HTR-8/SVneo (cell line): Measurements from ENCODE around the gene SLC49A3.
"Not testable (repeated sequence)": the region's sequence is repeated elsewhere in the genome, so short reads cannot be mapped to it uniquely, and the experiment has no call there.

Source experiments
- DNase-seq: peaks from one replicate; pipeline ENCODE4 v3.0.0; 2011; ENCODE audit warnings: low spot score, mixed read lengths; ENCODE audit not compliant: insufficient read length
- FAIRE-seq: peaks from 2 replicates; lab custom pipeline; 2011; peaks lifted over from hg19 to GRCh38; lab: Jason Lieb, UNC

The SLC49A3 gene

GRCh38 chr4:704971-705277 lies 16.0 kb upstream of the SLC49A3 start:
- DNase-seq (no peak), FAIRE-seq (peak; percentile 46)

- FAIRE-seq (no peak), DNase-seq (no peak)
Observed at GRCh38 chr4:704198-704891, 15.4 kb upstream of the SLC49A3 start.

- FAIRE-seq = no peak
- no peak for DNase-seq
Observed at GRCh38 chr4:703336-704197, 14.6 kb upstream of the SLC49A3 start.

GRCh38 chr4:702618-703048 lies 13.7 kb upstream of the SLC49A3 start:
- FAIRE-seq = no peak
- no peak for DNase-seq

- FAIRE-seq = peak; percentile 31
- no peak for DNase-seq
Observed at GRCh38 chr4:700587-701264, 11.8 kb upstream of the SLC49A3 start.

- no peak for DNase-seq
- FAIRE-seq = no peak
Observed at GRCh38 chr4:699816-700580, 11.0 kb upstream of the SLC49A3 start.

GRCh38 chr4:694341-694940 lies 5.5 kb upstream of the SLC49A3 start:
- DNase-seq, FAIRE-seq: not testable (repeated sequence)

- FAIRE-seq (no peak), DNase-seq (no peak)
Observed at GRCh38 chr4:692771-693554, 4.0 kb upstream of the SLC49A3 start.

- DNase-seq = no peak
- FAIRE-seq = no peak
Observed at GRCh38 chr4:689723-690122, 772 bp upstream of the SLC49A3 start.

GRCh38 chr4:687971-688853 lies 739 bp downstream of the SLC49A3 start:
- no peak for FAIRE-seq
- DNase-seq = no peak

- DNase-seq (peak; percentile 93), FAIRE-seq (peak; percentile 94)
Observed at GRCh38 chr4:687048-687970, 1.6 kb downstream of the SLC49A3 start.

- DNase-seq = no peak
- FAIRE-seq = no peak
Observed at GRCh38 chr4:686413-687040, 2.4 kb downstream of the SLC49A3 start.

- DNase-seq = no peak
- FAIRE-seq = no peak
Observed at GRCh38 chr4:685679-686412, 3.1 kb downstream of the SLC49A3 start.

- DNase-seq = no peak
- FAIRE-seq = peak; percentile 82
Observed at GRCh38 chr4:684623-685327, 4.2 kb downstream of the SLC49A3 start.

- DNase-seq = no peak
- no peak for FAIRE-seq
Observed at GRCh38 chr4:683982-684622, 4.8 kb downstream of the SLC49A3 start.
